ENCODE results near the gene DDX56.

The DDX56 gene

GRCh38 chr7:44522315-44522714 lies 51.4 kb downstream of the DDX56 start:
- Histone ChIP-seq H3K4me1 (ENCODE audit: insufficient read depth, low read length) (no peaks in the 10 kb centered on the region), H3K4me3 (ENCODE audit: low read depth in 1 of 2, low read length in 2 of 2) (no peak overlapping the region), H3K9ac (ENCODE audit: low read length) (no peak overlapping the region), H3K36me3 (ENCODE audit: insufficient read depth, low read length) (no peaks in the 10 kb centered on the region), H3K27me3 (ENCODE audit: control insufficient read depth in 1 of 2, insufficient read depth in 2 of 2, low read length in 2 of 2) (no peaks in the 10 kb centered on the region), H3K9me3 (ENCODE audit: low read length) (no peaks in the 10 kb centered on the region), H3K27ac (ENCODE audit: low read depth, low read length) (no peak overlapping the region)

GRCh38 chr7:44521347-44522095 lies 52.2 kb downstream of the DDX56 start:
- Histone ChIP-seq H3K36me3 (ENCODE audit: insufficient read depth, low read length) (no peaks in the 10 kb centered on the region), H3K4me1 (ENCODE audit: insufficient read depth, low read length) (no peaks in the 10 kb centered on the region), H3K27me3 (ENCODE audit: control insufficient read depth in 1 of 2, insufficient read depth in 2 of 2, low read length in 2 of 2) (no peaks in the 10 kb centered on the region), H3K4me3 (ENCODE audit: low read depth in 1 of 2, low read length in 2 of 2) (no peak overlapping the region), H3K9me3 (ENCODE audit: low read length) (no peaks in the 10 kb centered on the region), H3K27ac (ENCODE audit: low read depth, low read length) (no peak overlapping the region), H3K9ac (ENCODE audit: low read length) (no peak overlapping the region)

GRCh38 chr7:44520574-44520973 lies 53.1 kb downstream of the DDX56 start:
- Histone ChIP-seq H3K4me1 (ENCODE audit: insufficient read depth, low read length) (no peaks in the 10 kb centered on the region), H3K9ac (ENCODE audit: low read length) (no peak overlapping the region), H3K9me3 (ENCODE audit: low read length) (no peaks in the 10 kb centered on the region), H3K27ac (ENCODE audit: low read depth, low read length) (no peak overlapping the region), H3K4me3 (ENCODE audit: low read depth in 1 of 2, low read length in 2 of 2) (no peak overlapping the region), H3K36me3 (ENCODE audit: insufficient read depth, low read length) (no peaks in the 10 kb centered on the region), H3K27me3 (ENCODE audit: control insufficient read depth in 1 of 2, insufficient read depth in 2 of 2, low read length in 2 of 2) (no peaks in the 10 kb centered on the region)

GRCh38 chr7:44519546-44519945 lies 54.2 kb downstream of the DDX56 start:
- H3K36me3 ChIP-seq (ENCODE audit: insufficient read depth, low read length) = no peaks in the 10 kb centered on the region
- no peaks in the 10 kb centered on the region for H3K27me3 ChIP-seq (ENCODE audit: control insufficient read depth in 1 of 2, insufficient read depth in 2 of 2, low read length in 2 of 2)
- H3K9ac ChIP-seq (ENCODE audit: low read length) = no peak overlapping the region
- no peaks in the 10 kb centered on the region for H3K9me3 ChIP-seq (ENCODE audit: low read length)
- no peak overlapping the region for H3K4me3 ChIP-seq (ENCODE audit: low read depth in 1 of 2, low read length in 2 of 2)
- H3K27ac ChIP-seq (ENCODE audit: low read depth, low read length) = no peak overlapping the region
- H3K4me1 ChIP-seq (ENCODE audit: insufficient read depth, low read length) = no peaks in the 10 kb centered on the region

- Histone ChIP-seq H3K36me3 (ENCODE audit: insufficient read depth, low read length) (no peaks in the 10 kb centered on the region), H3K9me3 (ENCODE audit: low read length) (no peaks in the 10 kb centered on the region), H3K27ac (ENCODE audit: low read depth, low read length) (no peak overlapping the region)
These were observed 54.9 kb downstream of the DDX56 start for GRCh38 chr7:44518761-44519160.

GRCh38 chr7:44517175-44517574 lies 56.5 kb downstream of the DDX56 start:
- H3K4me1 ChIP-seq (ENCODE audit: insufficient read depth, low read length) = no peaks in the 10 kb centered on the region
- no peak overlapping the region for H3K4me3 ChIP-seq (ENCODE audit: low read depth in 1 of 2, low read length in 2 of 2)
- H3K36me3 ChIP-seq (ENCODE audit: insufficient read depth, low read length) = no peaks in the 10 kb centered on the region
- no peak overlapping the region for H3K27ac ChIP-seq (ENCODE audit: low read depth, low read length)
- no peaks in the 10 kb centered on the region for H3K9me3 ChIP-seq (ENCODE audit: low read length)
- H3K27me3 ChIP-seq (ENCODE audit: control insufficient read depth in 1 of 2, insufficient read depth in 2 of 2, low read length in 2 of 2) = no peaks in the 10 kb centered on the region
- H3K9ac ChIP-seq (ENCODE audit: low read length) = no peak overlapping the region

More at GRCh38 chr7:44518761-44519160, 54.9 kb downstream of the DDX56 start:
- H3K4me3 ChIP-seq (ENCODE audit: low read depth in 1 of 2, low read length in 2 of 2) = no peak overlapping the region
- no peak overlapping the region for H3K9ac ChIP-seq (ENCODE audit: low read length)
- H3K27me3 ChIP-seq (ENCODE audit: control insufficient read depth in 1 of 2, insufficient read depth in 2 of 2, low read length in 2 of 2) = no peaks in the 10 kb centered on the region
- no peaks in the 10 kb centered on the region for H3K4me1 ChIP-seq (ENCODE audit: insufficient read depth, low read length)

Data from muscle layer of colon (tissue), 2 donors.